GM19328 (cell line): Measurements from ENCODE around the gene CCR2.

Source experiments
- ATAC-seq: cut with Tn5 transposase; IDR thresholded peaks from one replicate; pipeline ENCODE4 v1.9.1; 2021; ENCODE audit warnings: mild to moderate bottlenecking, moderate library complexity; ENCODE audit not compliant: unreplicated experiment

CCR2 gene

DNA sequence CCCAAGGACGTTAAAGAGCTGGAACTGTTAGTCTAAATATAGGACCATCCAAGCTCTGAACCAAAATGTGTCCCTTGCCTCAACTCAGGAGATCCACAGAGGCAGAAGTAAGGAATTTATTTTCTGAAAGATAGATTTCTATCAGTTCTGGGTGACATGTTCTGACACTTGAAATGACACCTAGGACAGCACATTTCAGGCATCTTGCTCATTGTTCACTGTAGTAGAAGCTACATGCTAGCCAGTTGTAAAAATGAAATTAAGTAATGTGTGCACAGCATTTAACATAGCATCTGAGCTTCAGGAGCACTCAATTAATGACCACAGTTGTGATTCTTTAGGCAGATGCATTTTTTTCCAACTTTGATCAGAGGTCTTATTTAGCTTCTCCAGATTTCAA is 567 bp downstream of the CCR2 start:
- ATAC-seq, result no peak

DNA sequence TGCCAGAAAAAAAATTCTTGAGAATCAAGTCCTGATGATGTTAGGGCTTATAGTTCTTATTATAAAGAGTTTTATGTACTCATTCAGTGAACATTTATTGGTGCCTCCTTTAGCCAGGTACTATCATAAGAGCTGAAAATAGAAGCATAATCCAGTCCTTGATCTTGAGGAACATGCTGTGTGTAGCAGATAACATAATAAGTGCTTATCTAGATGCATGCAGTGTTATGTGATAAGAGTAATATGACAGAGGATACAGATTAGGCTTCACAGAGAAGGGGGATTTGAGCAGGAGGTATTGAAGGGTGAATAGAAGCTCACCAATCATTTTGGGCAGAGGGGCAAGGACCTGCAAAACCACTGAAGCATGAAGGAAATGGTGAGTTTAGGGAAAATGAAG is 1.1 kb downstream of the CCR2 start:
- ATAC-seq, result no peak

DNA sequence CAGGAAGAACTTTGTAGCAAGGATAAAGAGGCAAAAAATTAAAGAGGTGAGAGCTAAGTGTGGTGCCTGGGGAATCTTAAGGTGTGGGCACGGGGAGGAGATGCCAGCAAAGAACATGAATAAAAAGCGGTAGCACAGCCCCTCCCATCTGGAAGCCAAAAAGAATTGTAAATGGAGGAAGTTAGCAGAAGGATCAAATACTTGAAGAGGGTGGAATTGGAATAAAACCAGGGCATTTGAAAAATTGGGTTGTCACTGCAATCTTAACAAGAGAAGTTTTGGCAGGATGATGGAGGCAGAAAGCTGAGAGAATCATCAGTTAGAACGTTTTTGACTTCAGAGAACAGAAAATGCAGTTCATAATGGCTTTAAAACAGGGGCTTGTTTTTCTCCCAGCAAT is 2.4 kb downstream of the CCR2 start:
- no peak for ATAC-seq

DNA sequence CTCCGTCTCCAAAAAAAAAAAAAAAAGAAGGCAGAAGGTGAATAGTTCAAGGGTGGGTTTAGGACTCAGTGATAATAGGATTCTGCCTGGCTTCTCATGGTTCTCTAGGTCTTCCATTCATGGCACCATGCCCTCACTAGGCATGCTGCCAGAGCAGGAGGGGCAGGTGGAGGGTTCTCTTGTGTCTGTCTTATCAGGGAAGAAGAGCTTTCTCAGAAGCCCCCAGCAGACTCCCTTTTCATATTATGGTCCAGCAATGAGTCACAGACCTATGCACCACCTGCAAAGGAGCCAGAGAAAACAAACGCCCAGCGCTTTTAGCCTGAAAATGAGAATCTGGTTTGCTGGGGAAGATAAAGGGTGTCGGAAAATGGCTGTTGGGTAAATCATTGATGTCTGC is 3.0 kb downstream of the CCR2 start:
- ATAC-seq, result no peak

DNA sequence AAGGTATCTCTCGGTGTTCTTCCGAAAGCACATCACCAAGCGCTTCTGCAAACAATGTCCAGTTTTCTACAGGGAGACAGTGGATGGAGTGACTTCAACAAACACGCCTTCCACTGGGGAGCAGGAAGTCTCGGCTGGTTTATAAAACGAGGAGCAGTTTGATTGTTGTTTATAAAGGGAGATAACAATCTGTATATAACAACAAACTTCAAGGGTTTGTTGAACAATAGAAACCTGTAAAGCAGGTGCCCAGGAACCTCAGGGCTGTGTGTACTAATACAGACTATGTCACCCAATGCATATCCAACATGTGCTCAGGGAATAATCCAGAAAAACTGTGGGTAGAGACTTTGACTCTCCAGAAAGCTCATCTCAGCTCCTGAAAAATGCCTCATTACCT is 4.6 kb downstream of the CCR2 start:
- ATAC-seq, result no peak

DNA sequence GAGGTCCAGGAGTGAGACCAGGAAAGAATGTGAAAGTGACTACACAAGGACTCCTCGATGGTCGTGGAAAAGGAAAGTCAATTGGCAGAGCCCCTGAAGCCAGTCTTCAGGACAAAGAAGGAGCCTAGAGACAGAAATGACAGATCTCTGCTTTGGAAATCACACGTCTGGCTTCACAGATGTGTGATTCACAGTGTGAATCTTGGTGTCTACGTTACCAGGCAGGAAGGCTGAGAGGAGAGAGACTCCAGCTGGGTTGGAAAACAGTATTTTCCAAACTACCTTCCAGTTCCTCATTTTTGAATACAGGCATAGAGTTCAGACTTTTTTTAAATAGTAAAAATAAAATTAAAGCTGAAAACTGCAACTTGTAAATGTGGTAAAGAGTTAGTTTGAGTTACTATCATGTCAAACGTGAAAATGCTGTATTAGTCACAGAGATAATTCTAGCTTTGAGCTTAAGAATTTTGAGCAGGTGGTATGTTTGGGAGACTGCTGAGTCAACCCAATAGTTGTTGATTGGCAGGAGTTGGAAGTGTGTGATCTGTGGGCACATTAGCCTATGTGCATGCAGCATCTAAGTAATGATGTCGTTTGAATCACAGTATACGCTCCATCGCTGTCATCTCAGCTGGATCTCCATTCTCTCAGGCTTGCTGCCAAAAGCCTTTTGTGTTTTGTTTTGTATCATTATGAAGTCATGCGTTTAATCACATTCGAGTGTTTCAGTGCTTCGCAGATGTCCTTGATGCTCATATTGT is 6.0 kb downstream of the CCR2 start:
- ATAC-seq, result no peak

DNA sequence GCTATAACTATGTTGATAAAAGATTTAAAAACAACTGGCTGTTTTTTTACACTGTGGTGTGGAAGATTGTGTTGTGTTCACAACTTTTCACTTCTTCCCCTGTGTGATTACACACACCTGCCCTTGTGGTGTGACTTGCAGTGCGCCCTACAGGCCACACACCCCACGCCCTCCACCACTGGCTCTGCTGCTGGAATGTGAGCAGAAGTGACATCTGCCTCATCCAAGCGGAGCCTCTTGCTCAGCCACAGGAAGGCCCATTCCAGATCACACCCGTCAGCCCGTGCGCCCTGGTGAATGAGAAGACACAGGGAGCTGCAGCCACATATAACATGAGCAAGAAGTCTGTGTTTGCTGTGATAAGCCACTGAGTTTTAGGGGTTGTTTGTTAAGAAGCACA is 7.0 kb downstream of the CCR2 start:
- ATAC-seq, result no peak

DNA sequence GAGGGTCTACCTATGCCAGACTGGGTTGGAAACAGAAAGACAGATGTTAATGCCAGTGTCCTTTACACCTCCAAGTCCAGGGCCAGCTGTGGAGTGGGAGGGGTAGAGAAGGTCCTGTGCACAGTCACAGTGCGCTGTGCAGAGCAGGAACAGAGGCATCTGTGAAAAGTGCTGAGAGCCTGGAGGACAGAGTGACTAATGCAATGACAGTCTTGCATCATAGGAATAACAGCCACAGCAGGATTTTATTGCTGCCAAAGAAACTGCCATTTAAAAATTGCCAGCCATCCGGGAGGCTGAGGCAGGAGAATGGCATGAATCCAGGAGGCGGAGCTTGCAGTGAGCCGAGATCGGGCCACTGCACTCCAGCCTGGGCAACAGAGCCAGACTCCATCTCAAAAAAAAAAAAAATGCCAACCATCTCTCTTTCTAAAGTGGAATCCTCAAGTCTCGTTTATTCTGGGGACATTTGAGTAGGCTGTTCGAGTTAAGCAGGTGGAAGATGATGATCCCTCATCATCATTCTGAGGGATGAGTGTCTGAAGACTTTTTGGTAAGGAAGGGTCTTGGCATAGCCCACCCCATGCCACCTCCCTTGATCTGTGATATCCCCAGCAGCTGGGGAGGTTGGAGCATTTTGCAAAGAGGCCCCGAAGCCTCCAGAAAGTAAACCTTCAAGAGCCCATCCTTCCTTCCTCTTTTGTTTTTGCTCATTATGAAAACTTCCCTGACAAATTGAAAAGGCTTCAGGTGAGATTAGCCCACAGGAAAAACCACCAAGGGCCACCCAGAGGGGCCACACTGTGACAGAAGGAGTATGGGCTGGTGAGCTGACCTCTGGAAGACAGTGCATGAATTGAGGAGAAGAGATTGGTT is 7.7 kb downstream of the CCR2 start:
- no peak for ATAC-seq

DNA sequence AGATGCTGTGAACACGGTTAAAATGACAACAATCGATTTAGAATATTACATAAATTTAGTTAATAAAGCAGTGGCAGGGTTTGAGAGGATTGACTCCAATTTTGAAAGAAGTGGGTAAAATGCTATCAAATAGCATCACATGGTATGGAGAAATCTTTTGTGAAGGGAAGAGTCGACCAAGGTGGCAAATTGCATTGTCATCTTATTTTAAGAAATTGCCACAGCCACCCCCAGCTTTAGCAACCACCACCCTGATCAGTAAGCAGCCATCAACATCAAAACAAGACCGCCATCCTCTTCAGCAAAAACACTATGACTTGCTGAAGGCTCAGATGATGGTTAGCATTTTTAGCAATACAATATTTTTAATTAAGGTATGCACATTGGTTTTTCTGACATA is 11.1 kb downstream of the CCR2 start:
- ATAC-seq, result no peak

DNA sequence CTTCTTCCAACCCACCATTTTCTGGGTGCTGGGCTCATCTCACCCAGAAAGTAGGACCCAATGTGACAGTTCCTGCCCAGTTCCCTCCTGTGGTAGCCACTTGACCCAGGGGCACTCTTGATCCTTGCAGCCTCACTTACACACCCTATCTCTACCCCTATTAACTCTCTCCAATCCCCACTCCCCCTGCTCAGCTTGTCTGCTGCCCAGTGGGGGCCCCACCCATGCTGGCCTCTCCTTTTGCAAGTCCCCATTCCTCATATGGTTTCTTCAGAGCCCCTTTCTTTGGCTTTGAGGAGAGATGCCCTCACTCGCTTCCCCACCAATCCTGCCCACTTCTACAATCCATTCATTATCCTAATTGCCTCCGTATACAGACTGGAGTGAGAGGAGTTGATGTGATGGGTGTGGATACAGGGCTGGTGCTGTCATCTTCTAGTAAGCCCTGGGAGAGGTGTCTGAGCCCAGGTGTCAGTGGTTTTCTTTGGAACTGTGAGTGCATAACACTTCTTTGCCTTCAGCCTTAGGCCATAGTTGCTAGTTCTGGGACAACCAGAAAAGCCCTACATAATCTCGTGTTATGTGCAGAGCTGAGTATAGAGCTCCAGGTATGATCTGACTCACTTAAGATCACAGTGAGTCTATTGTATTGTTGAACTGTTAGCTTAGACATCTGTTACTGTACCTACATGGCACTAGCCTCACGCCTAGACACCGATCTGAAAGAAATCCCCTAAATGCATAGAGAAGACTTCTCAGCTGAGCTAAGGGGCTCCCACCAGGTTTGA is 12.0 kb downstream of the CCR2 start:
- no peak for ATAC-seq

DNA sequence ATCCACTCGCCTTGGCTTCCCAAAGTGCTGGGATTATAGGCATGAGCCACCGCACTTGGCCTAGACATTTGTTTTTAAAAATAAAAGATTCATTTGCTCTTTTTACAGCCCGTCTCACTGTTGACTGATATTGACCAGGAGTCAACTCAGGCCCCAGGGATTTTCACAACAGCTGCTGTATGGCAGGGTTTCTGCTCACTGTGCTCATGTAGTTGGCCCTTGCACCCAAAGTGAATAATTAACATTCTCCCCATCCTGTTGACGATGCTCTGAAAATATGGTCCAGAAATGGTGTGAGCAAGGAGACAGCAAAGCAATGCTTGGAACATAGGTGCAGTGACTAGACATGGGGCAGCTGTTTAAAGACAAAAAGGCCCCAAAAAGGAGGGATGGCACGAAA is 13.9 kb downstream of the CCR2 start:
- ATAC-seq, result no peak

DNA sequence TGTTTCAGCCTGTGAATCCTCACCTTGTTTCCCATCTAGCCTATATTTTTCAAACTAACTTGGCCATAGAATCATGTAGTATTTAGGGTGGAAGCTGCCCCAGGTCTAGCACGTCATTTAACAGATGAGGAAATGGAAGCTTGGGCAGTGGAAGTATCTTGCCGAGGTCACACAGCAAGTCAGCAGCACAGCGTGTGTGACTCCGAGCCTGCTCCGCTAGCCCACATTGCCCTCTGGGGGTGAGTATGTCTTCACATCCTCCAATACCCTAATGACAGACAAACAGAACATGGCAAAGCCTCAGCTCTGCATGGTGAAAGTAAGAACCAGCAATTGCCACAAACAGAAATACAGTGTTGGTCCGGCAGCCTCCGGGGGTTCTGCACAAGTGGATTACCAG is 14.7 kb downstream of the CCR2 start:
- no peak for ATAC-seq

DNA sequence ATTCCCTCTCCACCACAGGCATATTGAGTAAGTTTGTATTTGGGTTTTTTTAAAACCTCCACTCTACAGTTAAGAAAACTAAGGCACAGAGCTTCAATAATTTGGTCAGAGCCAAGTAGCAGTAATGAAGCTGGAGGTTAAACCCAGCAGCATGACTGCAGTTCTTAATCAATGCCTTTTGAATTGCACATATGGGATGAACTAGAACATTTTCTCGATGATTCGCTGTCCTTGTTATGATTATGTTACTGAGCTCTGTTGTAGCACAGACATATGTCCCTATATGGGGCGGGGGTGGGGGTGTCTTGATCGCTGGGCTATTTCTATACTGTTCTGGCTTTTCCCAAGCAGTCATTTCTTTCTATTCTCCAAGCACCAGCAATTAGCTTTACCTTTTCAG is 15.2 kb downstream of the CCR2 start:
- no peak for ATAC-seq

DNA sequence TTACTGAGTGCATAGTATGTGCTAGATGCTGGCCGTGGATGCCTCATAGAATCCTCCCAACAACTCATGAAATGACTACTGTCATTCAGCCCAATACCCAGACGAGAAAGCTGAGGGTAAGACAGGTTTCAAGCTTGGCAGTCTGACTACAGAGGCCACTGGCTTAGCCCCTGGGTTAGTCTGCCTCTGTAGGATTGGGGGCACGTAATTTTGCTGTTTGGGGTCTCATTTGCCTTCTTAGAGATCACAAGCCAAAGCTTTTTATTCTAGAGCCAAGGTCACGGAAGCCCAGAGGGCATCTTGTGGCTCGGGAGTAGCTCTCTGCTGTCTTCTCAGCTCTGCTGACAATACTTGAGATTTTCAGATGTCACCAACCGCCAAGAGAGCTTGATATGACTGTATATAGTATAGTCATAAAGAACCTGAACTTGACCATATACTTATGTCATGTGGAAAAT is 15.8 kb downstream of the CCR2 start:
- ATAC-seq, result no peak

DNA sequence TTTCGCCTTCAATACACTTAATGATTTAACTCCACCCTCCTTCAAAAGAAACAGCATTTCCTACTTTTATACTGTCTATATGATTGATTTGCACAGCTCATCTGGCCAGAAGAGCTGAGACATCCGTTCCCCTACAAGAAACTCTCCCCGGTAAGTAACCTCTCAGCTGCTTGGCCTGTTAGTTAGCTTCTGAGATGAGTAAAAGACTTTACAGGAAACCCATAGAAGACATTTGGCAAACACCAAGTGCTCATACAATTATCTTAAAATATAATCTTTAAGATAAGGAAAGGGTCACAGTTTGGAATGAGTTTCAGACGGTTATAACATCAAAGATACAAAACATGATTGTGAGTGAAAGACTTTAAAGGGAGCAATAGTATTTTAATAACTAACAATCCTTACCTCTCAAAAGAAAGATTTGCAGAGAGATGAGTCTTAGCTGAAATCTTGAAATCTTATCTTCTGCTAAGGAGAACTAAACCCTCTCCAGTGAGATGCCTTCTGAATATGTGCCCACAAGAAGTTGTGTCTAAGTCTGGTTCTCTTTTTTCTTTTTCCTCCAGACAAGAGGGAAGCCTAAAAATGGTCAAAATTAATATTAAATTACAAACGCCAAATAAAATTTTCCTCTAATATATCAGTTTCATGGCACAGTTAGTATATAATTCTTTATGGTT is 17.1 kb downstream of the CCR2 start, which contains the start of gene CCR5:
Gene CCR5 (plus strand): TSS at position 108 of the 680 bp plus-strand sequence. CDS start 1,957 bp downstream, outside the sequence.
- ATAC-seq, result no peak

DNA sequence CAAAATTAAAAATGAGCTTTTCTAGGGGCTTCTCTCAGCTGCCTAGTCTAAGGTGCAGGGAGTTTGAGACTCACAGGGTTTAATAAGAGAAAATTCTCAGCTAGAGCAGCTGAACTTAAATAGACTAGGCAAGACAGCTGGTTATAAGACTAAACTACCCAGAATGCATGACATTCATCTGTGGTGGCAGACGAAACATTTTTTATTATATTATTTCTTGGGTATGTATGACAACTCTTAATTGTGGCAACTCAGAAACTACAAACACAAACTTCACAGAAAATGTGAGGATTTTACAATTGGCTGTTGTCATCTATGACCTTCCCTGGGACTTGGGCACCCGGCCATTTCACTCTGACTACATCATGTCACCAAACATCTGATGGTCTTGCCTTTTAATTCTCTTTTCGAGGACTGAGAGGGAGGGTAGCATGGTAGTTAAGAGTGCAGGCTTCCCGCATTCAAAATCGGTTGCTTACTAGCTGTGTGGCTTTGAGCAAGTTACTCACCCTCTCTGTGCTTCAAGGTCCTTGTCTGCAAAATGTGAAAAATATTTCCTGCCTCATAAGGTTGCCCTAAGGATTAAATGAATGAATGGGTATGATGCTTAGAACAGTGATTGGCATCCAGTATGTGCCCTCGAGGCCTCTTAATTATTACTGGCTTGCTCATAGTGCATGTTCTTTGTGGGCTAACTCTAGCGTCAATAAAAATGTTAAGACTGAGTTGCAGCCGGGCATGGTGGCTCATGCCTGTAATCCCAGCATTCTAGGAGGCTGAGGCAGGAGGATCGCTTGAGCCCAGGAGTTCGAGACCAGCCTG is 17.8 kb downstream of the CCR2 start:
- ATAC-seq, result no peak

DNA sequence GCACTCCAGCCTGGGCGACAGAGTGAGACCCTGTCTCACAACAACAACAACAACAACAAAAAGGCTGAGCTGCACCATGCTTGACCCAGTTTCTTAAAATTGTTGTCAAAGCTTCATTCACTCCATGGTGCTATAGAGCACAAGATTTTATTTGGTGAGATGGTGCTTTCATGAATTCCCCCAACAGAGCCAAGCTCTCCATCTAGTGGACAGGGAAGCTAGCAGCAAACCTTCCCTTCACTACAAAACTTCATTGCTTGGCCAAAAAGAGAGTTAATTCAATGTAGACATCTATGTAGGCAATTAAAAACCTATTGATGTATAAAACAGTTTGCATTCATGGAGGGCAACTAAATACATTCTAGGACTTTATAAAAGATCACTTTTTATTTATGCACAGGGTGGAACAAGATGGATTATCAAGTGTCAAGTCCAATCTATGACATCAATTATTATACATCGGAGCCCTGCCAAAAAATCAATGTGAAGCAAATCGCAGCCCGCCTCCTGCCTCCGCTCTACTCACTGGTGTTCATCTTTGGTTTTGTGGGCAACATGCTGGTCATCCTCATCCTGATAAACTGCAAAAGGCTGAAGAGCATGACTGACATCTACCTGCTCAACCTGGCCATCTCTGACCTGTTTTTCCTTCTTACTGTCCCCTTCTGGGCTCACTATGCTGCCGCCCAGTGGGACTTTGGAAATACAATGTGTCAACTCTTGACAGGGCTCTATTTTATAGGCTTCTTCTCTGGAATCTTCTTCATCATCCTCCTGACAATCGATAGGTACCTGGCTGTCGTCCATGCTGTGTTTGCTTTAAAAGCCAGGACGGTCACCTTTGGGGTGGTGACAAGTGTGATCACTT is 18.8 kb downstream of the CCR2 start:
- ATAC-seq, result no peak

DNA sequence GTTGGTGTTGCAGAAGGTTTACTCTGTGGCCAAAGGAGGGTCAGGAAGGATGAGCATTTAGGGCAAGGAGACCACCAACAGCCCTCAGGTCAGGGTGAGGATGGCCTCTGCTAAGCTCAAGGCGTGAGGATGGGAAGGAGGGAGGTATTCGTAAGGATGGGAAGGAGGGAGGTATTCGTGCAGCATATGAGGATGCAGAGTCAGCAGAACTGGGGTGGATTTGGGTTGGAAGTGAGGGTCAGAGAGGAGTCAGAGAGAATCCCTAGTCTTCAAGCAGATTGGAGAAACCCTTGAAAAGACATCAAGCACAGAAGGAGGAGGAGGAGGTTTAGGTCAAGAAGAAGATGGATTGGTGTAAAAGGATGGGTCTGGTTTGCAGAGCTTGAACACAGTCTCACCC is 20.8 kb downstream of the CCR2 start:
- no peak for ATAC-seq

DNA sequence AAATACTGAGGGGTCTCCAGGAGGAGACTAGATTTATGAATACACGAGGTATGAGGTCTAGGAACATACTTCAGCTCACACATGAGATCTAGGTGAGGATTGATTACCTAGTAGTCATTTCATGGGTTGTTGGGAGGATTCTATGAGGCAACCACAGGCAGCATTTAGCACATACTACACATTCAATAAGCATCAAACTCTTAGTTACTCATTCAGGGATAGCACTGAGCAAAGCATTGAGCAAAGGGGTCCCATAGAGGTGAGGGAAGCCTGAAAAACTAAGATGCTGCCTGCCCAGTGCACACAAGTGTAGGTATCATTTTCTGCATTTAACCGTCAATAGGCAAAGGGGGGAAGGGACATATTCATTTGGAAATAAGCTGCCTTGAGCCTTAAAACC is 21.3 kb downstream of the CCR2 start:
- no peak for ATAC-seq
